PFSK-1 (cell line): ENCODE measurements around the gene FAAP20.

Experiments used
- POLR2AphosphoS5 ChIP-seq: IDR thresholded peaks from 2 replicates; pipeline ENCODE4 v1.6.1; 2012; ENCODE audit warnings: low read depth, mild to moderate bottlenecking, control low read depth, low read length, moderate library complexity
- REST ChIP-seq, 2 experiments: IDR thresholded peaks; 2 replicates each; pipeline versions ENCODE4 v1.6.1 to v1.8.0; 2011 to 2012; ENCODE audit warnings: low read depth in 2 of 2, low read length in 2 of 2, control low read depth in 1 of 2, inconsistent platforms in 1 of 2, mild to moderate bottlenecking in 1 of 2, moderate library complexity in 1 of 2; ENCODE audit not compliant: insufficient read depth in 1 of 2

- no peak for TF ChIP-seq POLR2AphosphoS5
- TF ChIP-seq REST (IDR thresholded peaks at IDR 0.05; ENCODE audit: insufficient read depth in 1 of 2, low read depth in 2 of 2, low read length in 2 of 2): no peak
Measured at GRCh38 chr1:2229911-2230731, 35.5 kb upstream of the FAAP20 start.
